Stimulated activated naive CD8-positive, alpha-beta T cell treated with anti-CD3 and anti-CD28 coated beads, Interleukin-15, Interleukin-2, amounts not matched to agents 100 ng/mL and 50 ng/mL, for 24 hours (primary cell): ENCODE measurements around the gene INO80.

ENCODE experiments used
- H3K27ac Mint-ChIP-seq: one replicate; pipeline ENCODE4 v1.8.0; 2021; ENCODE audit warnings: mild to moderate bottlenecking, mixed read lengths
- H3K27me3 Mint-ChIP-seq: one replicate; pipeline ENCODE4 v1.8.0; 2021; ENCODE audit warnings: mixed read lengths
- H3K36me3 Mint-ChIP-seq: one replicate; pipeline ENCODE4 v1.8.0; 2021; ENCODE audit warnings: low read depth, mixed read lengths
- H3K4me1 Mint-ChIP-seq: one replicate; pipeline ENCODE4 v1.8.0; 2021; ENCODE audit warnings: low read depth, mixed read lengths
- H3K4me3 Mint-ChIP-seq: one replicate; pipeline ENCODE4 v1.8.0; 2021; ENCODE audit warnings: mild to moderate bottlenecking, mixed read lengths
- H3K9me3 Mint-ChIP-seq: one replicate; pipeline ENCODE4 v1.8.0; 2021; ENCODE audit warnings: mixed read lengths

The INO80 gene

GRCh38 chr15:40937762-40938535 is 178.1 kb downstream of the INO80 start:
- Mint-ChIP-seq H3K36me3 (no peaks in the 10 kb centered on the region), H3K27ac (no peak overlapping the region), H3K27me3 (peaks cover 6% of the 10 kb centered on the region), H3K4me1 (peaks cover 26% of the 10 kb centered on the region), H3K9me3 (no peaks in the 10 kb centered on the region), H3K4me3 (no peak overlapping the region)

- Mint-ChIP-seq H3K4me1 (peaks cover 19% of the 10 kb centered on the region), H3K27ac (no peak overlapping the region), H3K27me3 (peaks cover 13% of the 10 kb centered on the region), H3K9me3 (no peaks in the 10 kb centered on the region), H3K4me3 (no peak overlapping the region), H3K36me3 (no peaks in the 10 kb centered on the region)
These were observed 179.1 kb downstream of the INO80 start for GRCh38 chr15:40936709-40937666.

- H3K27ac Mint-ChIP-seq: no peak overlapping the region
- H3K9me3 Mint-ChIP-seq: no peaks in the 10 kb centered on the region
- H3K4me1 Mint-ChIP-seq: peaks cover 19% of the 10 kb centered on the region
- H3K27me3 Mint-ChIP-seq: peaks cover 20% of the 10 kb centered on the region
- H3K4me3 Mint-ChIP-seq: no peak overlapping the region
- no peaks in the 10 kb centered on the region for H3K36me3 Mint-ChIP-seq
These were observed 179.8 kb downstream of the INO80 start for GRCh38 chr15:40936234-40936708.

- Mint-ChIP-seq H3K4me3 (no peak overlapping the region), H3K27me3 (peaks cover 36% of the 10 kb centered on the region), H3K9me3 (no peaks in the 10 kb centered on the region), H3K36me3 (no peaks in the 10 kb centered on the region), H3K27ac (no peak overlapping the region), H3K4me1 (peaks cover 18% of the 10 kb centered on the region)
These were observed 181.6 kb downstream of the INO80 start for GRCh38 chr15:40934457-40934856.

GRCh38 chr15:40933517-40933902 is 182.6 kb downstream of the INO80 start:
- H3K4me3 Mint-ChIP-seq: no peak overlapping the region
- H3K9me3 Mint-ChIP-seq: no peaks in the 10 kb centered on the region
- H3K27me3 Mint-ChIP-seq: peaks cover 45% of the 10 kb centered on the region
- H3K27ac Mint-ChIP-seq: no peak overlapping the region
- H3K4me1 Mint-ChIP-seq: peaks cover 28% of the 10 kb centered on the region
- no peaks in the 10 kb centered on the region for H3K36me3 Mint-ChIP-seq

GRCh38 chr15:40932649-40933516 is 183.2 kb downstream of the INO80 start:
- peaks cover 28% of the 10 kb centered on the region for H3K4me1 Mint-ChIP-seq
- no peaks in the 10 kb centered on the region for H3K36me3 Mint-ChIP-seq
- H3K27ac Mint-ChIP-seq: no peak overlapping the region
- H3K4me3 Mint-ChIP-seq: no peak overlapping the region
- no peaks in the 10 kb centered on the region for H3K9me3 Mint-ChIP-seq
- peaks cover 46% of the 10 kb centered on the region for H3K27me3 Mint-ChIP-seq

GRCh38 chr15:40932156-40932555 is 183.9 kb downstream of the INO80 start:
- H3K27me3 Mint-ChIP-seq: peaks cover 48% of the 10 kb centered on the region
- no peak overlapping the region for H3K4me3 Mint-ChIP-seq
- H3K9me3 Mint-ChIP-seq: no peaks in the 10 kb centered on the region
- no peak overlapping the region for H3K27ac Mint-ChIP-seq
- no peaks in the 10 kb centered on the region for H3K36me3 Mint-ChIP-seq
- H3K4me1 Mint-ChIP-seq: peaks cover 31% of the 10 kb centered on the region

- Mint-ChIP-seq H3K4me1 (peaks cover 37% of the 10 kb centered on the region), H3K27ac (no peak overlapping the region), H3K9me3 (no peaks in the 10 kb centered on the region), H3K4me3 (no peak overlapping the region), H3K27me3 (peaks cover 55% of the 10 kb centered on the region), H3K36me3 (no peaks in the 10 kb centered on the region)
These were observed 184.6 kb downstream of the INO80 start for GRCh38 chr15:40931300-40932142.

- no peaks in the 10 kb centered on the region for H3K36me3 Mint-ChIP-seq
- H3K9me3 Mint-ChIP-seq: no peaks in the 10 kb centered on the region
- peaks cover 45% of the 10 kb centered on the region for H3K4me1 Mint-ChIP-seq
- H3K4me3 Mint-ChIP-seq: peak overlapping the region; percentile 60
- no peak overlapping the region for H3K27ac Mint-ChIP-seq
- peaks cover 55% of the 10 kb centered on the region for H3K27me3 Mint-ChIP-seq
These were observed 185.4 kb downstream of the INO80 start for GRCh38 chr15:40930430-40931299.

- Mint-ChIP-seq H3K36me3 (no peaks in the 10 kb centered on the region), H3K4me1 (peaks cover 50% of the 10 kb centered on the region), H3K9me3 (no peaks in the 10 kb centered on the region), H3K27ac (no peak overlapping the region), H3K27me3 (peaks cover 62% of the 10 kb centered on the region), H3K4me3 (peak overlapping the region; percentile 60)
These were observed 186.2 kb downstream of the INO80 start for GRCh38 chr15:40929660-40930429.
